GM19193 (cell line): ENCODE measurements around the gene AUTS2.

Source experiments
- POLR2A ChIP-seq: IDR thresholded peaks from 4 replicates; pipeline ENCODE4 v1.6.1; 2011; ENCODE audit not compliant: insufficient read depth, insufficient read length; ENCODE audit errors: extremely low read depth

The AUTS2 gene

DNA sequence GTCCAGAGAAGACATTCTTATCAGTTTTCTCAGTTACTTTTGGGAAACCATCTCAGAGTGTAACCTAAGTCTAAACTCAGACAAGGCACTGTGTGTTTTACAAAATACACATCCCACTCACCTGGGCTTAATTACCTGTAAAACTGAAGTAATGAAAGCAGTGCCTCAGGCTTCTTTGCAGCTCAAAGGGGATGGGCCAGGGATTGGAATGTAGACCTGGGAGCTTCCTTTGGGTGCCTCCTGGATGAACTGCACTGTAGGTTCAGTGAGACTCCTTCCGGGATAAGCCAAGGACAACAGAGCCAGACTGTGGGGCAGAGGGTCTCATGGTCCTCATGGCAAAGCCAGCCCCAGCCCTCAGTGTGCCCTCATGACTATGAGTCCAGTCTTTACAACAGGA is 861.3 kb downstream of the AUTS2 start:
- no peak for TF ChIP-seq POLR2A

GRCh38 chr7:70460071-70460470 is 861.8 kb downstream of the AUTS2 start:
- TF ChIP-seq POLR2A = no peak

- TF ChIP-seq POLR2A = no peak
These were observed 862.3 kb downstream of the AUTS2 start for GRCh38 chr7:70460562-70460961.

- TF ChIP-seq POLR2A = no peak
These were observed 865.2 kb downstream of the AUTS2 start for GRCh38 chr7:70463352-70463938.

- TF ChIP-seq POLR2A = no peak
These were observed 868.6 kb downstream of the AUTS2 start for GRCh38 chr7:70466725-70467364.

- TF ChIP-seq POLR2A = no peak
These were observed 872.5 kb downstream of the AUTS2 start for GRCh38 chr7:70470746-70471145.

GRCh38 chr7:70472601-70473237 is 874.4 kb downstream of the AUTS2 start:
- TF ChIP-seq POLR2A = no peak

GRCh38 chr7:70474639-70475234 is 876.5 kb downstream of the AUTS2 start:
- TF ChIP-seq POLR2A = no peak

DNA sequence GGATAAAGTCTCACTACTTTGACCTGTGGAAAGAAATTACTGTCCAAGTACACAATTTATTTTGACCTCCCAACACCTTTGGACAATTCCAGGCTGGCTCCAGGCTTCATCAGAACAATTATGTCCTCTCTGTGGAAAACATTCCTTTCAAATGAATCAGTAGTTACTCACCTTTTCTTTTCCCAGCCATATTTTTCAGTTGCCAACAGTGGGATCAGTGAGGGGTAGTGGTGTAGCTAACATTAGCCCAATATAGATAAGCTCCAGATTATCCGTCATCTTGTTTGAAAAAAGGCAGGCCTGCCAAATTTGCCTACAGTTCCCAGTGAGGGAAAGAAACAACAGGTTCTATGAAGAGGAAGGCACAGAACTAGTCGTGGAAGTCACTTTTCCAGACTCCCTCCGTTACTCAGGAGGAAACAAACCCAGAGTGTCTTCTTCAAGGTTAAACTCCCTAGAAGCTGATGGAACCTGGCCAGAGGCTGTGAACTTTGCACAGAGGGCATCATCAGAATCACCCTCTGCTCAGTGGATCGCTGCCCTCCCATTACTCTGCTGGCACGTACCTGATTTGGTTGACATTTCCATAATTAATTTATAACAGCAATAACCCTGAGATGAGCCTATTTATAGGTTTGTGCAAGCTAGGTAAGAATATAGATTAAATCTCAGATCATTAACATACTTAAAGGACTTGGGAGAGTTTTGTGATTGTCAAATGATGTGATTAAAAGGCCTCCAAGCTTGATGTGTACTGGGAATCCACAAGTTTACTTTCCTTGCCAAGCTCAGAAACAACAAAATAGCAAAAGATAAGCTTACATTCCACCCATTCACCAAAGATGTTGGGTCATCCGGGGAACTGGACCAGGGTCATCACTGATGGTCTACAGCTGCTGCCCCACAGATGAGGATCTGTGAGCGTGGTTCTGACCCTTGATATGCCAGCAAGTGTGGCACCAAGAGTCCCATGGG is 879.0 kb downstream of the AUTS2 start:
- TF ChIP-seq POLR2A = no peak

GRCh38 chr7:70479153-70480021 is 881.1 kb downstream of the AUTS2 start:
- TF ChIP-seq POLR2A = no peak

DNA sequence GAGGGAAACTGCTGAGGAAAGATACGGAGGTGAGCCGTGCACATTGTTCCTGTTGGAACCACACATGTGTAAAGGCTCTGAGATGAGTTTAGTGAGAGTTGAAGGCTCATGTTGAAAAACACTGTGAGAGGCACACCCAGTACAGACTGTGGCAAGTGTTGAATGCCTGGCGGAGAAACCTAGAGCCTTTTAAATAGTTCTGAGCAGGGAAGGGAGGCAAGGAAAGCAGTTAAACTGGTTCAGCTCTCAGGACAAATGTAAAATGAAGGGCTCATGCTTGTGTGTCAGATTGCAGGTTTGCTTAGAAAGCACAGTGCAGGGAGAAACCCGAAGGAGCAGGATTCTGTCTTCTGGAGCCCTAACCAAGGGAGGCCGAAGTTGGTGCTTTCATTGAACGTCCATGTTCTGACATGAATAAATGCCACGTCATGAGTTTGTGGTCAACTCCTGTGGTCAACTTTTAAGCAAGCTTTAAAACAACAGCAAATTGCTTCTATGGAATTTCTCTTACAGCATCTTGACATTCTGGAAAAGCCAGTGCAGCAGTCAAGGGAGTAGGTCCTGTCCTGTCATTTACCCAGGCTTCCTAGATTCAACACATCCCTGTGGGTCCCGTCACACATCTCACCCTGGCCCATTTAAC is 882.8 kb downstream of the AUTS2 start:
- no peak for TF ChIP-seq POLR2A

DNA sequence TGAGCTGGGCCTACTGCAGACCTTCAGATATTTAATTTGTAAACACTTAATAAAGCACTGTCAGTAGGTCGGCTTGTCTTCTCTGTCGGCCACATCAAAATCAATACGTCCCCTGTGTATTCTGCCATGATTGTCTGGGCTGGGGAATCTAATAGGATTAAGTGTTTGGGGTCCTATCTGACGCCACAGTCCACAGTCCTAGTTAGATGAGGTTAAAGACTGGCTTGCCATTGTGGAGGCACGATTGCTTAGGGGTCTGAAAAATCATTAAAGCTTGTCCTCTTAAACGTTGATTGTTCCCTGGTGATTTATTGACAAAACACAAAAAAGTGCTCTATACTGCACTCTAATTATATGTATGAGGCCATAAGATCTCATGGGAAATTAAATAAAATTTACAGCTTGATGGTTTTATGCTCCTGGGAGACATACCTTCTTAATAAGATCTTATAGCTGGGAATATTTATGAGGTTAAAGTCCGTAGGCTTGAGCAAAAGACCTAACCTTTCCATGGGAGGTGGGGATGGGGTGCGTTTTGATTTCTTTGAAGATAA is 883.4 kb downstream of the AUTS2 start:
- TF ChIP-seq POLR2A = no peak

- no peak for TF ChIP-seq POLR2A
These were observed 886.0 kb downstream of the AUTS2 start for GRCh38 chr7:70484255-70484654.
